Ectodermal cell (in vitro differentiated cells): ENCODE measurements around the gene SLAIN2.
"Not testable (repeated sequence)": the region's sequence is repeated elsewhere in the genome, so short reads cannot be mapped to it uniquely, and the experiment has no call there.

Source experiments
- H3K27ac ChIP-seq: 2 replicates; pipeline ENCODE4 v1.7.0; 2013; ENCODE audit warnings: mild to moderate bottlenecking, low read depth, low read length; ENCODE audit not compliant: insufficient read depth, poor library complexity, severe bottlenecking
- H3K27me3 ChIP-seq: 2 replicates; pipeline ENCODE4 v1.7.0; 2013; ENCODE audit warnings: mild to moderate bottlenecking, low read length; ENCODE audit not compliant: insufficient read depth, control insufficient read depth, poor library complexity, severe bottlenecking
- H3K36me3 ChIP-seq: one replicate; pipeline ENCODE4 v1.7.0; 2013; ENCODE audit warnings: low read length; ENCODE audit not compliant: control insufficient read depth, insufficient read depth
- H3K4me1 ChIP-seq: one replicate; pipeline ENCODE4 v1.7.0; 2013; ENCODE audit warnings: low read length; ENCODE audit not compliant: control insufficient read depth, insufficient read depth
- H3K4me3 ChIP-seq: 2 replicates; pipeline ENCODE4 v1.7.0; 2013; ENCODE audit warnings: low read depth, low read length, control low read depth; ENCODE audit not compliant: insufficient read depth
- H3K9me3 ChIP-seq: 2 replicates; pipeline ENCODE4 v1.7.0; 2013; ENCODE audit warnings: mild to moderate bottlenecking, low read length, moderate library complexity; ENCODE audit not compliant: control insufficient read depth
- WGBS, 2 experiments: methylation state at CpG; one replicate each; pipeline ENCODE4 v1.1.7; 2013; ENCODE audit warnings: missing lambda C conversion rate in 2 of 2; 5-methylcytosine and 5-hydroxymethylcytosine counted together

Gene SLAIN2

DNA sequence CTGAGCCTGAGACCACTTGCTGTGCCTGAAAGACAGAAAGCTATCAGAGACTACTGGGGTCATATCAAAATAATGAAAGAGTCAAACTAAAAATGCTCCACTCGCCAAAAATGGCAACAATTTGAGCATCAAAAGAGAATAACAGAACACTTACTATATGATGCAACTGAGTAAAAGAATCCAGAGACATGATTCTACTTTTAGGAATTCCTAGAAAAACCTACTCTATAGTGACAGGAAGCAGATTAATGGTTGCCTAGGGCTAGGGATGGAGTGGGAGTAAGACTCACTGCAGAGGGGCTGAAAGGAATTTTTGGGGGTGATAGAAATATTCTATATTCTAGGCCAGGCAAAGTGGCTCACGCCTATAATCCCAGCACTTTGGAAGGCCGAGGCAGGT is 29.4 kb upstream of the SLAIN2 start:
- Histone ChIP-seq H3K9me3 (no peaks in the 10 kb centered on the region), H3K27me3 (no peaks in the 10 kb centered on the region), H3K36me3 (no peaks in the 10 kb centered on the region), H3K4me1 (no peaks in the 10 kb centered on the region), H3K4me3 (no peak overlapping the region), H3K27ac (no peak overlapping the region)
- 83 to 89% methylated on average over 3 of the region's 3 CpGs for WGBS, 2 experiments

DNA sequence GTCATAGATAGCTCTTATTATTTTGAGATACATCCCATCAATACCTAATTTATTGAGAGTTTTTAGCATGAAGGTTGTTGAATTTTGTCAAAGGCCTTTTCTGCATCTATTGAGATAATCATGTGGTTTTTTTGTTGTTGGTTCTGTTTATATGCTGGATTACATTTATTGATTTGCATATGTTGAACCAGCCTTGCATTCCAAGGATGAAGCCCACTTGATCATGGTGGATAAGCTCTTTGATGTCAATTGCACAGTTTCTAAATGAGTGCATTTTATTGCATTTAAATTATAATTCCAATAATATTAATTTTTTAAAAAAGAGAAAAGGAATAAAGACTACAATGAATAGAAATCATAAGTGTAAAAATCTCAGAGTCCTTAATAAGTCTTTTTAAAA is 26.6 kb upstream of the SLAIN2 start:
- not testable (repeated sequence) for H3K36me3 ChIP-seq, H3K4me1 ChIP-seq, H3K27me3 ChIP-seq, H3K27ac ChIP-seq, H3K9me3 ChIP-seq, H3K4me3 ChIP-seq

DNA sequence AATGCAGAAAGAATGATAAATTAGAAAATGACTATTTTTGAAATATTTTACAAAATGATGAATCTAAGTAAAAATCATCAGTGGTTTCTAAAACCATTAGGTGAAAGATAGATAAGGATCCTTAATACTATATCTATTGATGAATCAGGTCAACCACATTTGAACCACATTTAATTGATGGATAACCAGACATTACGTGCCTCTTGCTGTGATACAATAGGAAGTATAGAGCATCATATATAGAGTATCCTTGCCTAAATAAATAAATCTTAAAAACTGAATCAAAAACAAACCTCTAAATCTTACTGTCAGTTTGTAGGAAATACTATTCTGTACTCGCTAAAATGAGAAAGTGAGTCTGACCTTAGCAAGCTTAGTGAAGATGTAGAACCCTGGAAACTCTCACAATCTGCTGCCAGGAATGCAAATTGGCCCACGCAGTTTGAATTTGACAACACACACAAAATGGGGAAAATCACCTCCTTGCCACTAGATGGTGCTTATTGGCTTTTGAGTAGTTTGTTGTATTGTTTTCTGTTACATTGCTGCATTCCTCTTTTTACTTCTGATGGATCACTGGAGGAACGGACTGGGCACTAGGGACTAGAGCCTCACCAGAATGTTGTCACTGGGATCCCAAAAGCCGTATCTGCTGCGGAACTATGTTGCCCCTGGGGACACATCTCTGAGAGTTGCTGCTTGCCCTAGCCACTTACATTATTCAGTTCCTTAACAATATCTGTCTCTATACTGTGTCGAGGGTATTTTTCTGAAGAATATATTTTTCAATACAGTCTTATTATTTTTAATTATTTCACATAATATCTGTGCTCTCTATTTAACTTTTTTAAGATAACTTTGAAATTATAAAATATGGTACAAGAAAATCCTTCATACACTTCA is 25.4 kb upstream of the SLAIN2 start:
- Histone ChIP-seq H3K27me3 (no peaks in the 10 kb centered on the region), H3K4me3 (no peak overlapping the region), H3K9me3 (no peaks in the 10 kb centered on the region), H3K4me1 (no peaks in the 10 kb centered on the region), H3K27ac (no peak overlapping the region), H3K36me3 (no peaks in the 10 kb centered on the region)
- 24 to 42% methylated on average over 4 to 7 of the region's 7 CpGs for WGBS, 2 experiments

DNA sequence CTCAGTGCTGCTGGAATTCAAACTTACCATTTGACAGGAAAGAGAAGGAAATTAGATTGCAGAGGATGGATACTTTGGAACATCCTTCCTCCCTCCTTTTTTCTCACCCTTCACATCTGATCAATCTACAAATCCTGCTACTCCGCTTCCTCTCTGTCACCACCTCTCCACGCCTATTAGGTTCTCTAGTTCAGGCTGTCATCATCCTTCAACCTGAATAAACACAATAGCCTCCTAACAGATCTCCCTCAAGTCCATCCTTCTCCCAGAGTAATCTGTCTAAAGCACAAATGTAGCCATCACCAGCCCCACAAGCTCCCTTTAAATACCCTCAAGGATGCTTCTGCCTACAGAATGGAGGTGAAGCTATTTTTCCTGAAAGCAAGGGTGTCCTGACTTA is 20.0 kb upstream of the SLAIN2 start:
- Histone ChIP-seq H3K4me1 (no peaks in the 10 kb centered on the region), H3K4me3 (no peak overlapping the region), H3K27me3 (no peaks in the 10 kb centered on the region), H3K36me3 (no peaks in the 10 kb centered on the region), H3K27ac (no peak overlapping the region), H3K9me3 (no peaks in the 10 kb centered on the region)
- WGBS, 2 experiments, result 77 to 84% methylated on average over 2 of the region's 2 CpGs

DNA sequence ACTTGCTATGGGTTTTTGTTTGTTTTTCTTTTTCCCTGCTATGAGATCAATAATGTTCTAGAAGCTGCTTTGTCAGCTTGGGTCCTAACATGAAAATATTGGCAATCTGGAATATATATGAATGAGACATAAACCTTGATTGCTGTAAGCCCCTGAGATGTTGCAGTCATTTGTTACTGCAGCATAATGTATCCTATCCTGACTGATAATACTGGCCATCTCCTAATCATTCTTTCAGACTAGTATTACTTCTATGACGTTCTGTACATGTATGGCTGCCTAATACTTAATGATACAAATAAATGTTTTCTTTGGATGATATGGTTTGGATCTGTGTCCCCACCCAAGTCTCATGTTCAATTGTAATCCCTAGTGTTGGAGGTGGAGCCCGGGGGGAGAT is 19.3 kb upstream of the SLAIN2 start:
- Histone ChIP-seq H3K4me1 (no peaks in the 10 kb centered on the region), H3K4me3 (no peak overlapping the region), H3K27ac (no peak overlapping the region), H3K36me3 (no peaks in the 10 kb centered on the region), H3K9me3 (no peaks in the 10 kb centered on the region), H3K27me3 (no peaks in the 10 kb centered on the region)
- 90 to 93% methylated on average over 1 to 2 of the region's 2 CpGs for WGBS, 2 experiments

DNA sequence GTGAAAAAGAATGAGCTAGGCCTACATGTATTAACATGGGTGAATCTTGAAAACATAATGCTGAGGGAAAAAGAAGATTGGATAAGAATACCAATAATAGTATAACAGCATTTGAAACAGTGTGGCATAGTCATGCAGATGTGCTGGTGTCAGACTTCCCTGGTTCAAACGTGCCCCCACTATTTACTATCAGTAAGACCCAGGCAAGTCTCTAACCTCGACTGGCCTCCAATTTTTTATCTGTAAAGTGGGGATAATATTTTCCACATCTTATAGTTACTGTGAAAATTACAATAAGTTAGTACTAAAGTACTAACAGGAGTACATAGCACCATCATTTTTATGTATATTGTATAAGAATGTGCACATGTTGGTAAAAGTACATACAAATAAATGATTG is 17.0 kb upstream of the SLAIN2 start:
- H3K27ac ChIP-seq, result no peak overlapping the region
- H3K4me1 ChIP-seq, result no peaks in the 10 kb centered on the region
- no peaks in the 10 kb centered on the region for H3K9me3 ChIP-seq
- H3K36me3 ChIP-seq, result no peaks in the 10 kb centered on the region
- 69% methylated on average over 1 of the region's 2 CpGs; no CpG with 5 or more reads in 1 of the 2 experiments for WGBS, 2 experiments
- H3K4me3 ChIP-seq, result no peak overlapping the region
- H3K27me3 ChIP-seq, result no peaks in the 10 kb centered on the region

DNA sequence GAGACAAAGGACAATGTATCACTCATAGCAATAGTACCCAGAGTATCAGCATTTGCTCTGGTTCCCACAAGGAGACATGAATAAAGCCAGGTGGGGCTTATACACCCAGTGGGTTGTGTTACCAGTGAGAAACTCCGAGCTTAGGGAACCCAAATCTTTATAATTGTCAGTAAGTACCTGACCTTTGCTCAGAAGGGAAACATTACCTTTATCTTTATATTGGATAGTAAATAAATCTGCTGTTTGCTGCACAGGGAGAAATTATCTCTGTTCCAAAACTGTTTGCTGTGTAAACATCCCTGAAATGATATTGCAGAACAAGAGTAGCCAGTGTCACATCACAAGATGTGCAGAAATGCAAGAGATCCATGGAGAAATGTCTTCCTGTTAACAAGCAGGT is 12.1 kb upstream of the SLAIN2 start:
- WGBS, 2 experiments, result 71 to 90% methylated on average over 1 of the region's 1 CpG
- no peak overlapping the region for H3K27ac ChIP-seq
- H3K27me3 ChIP-seq, result no peaks in the 10 kb centered on the region
- H3K4me1 ChIP-seq, result no peaks in the 10 kb centered on the region
- no peaks in the 10 kb centered on the region for H3K9me3 ChIP-seq
- H3K4me3 ChIP-seq, result no peak overlapping the region
- H3K36me3 ChIP-seq, result no peaks in the 10 kb centered on the region

DNA sequence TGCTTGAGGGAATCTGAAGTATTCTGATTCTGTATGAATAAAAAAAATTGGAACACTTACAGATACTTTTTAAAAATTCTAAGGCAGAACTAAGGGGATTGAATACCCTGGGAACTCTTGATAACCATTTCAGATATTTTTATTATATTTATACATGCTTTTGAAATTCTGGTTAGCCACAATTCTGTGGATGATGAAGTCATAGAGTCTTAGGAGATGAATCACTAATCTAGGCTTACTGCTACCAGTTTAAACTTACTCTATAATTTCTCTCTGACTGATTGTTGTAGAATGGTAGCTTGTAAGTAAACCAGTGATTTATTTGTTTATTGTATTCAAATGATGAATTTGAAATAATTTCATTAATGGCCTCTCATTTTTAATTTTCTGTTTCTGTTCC is 11.4 kb upstream of the SLAIN2 start:
- Histone ChIP-seq H3K36me3 (no peaks in the 10 kb centered on the region), H3K9me3 (no peaks in the 10 kb centered on the region), H3K27me3 (no peaks in the 10 kb centered on the region), H3K4me1 (no peaks in the 10 kb centered on the region), H3K4me3 (no peak overlapping the region), H3K27ac (no peak overlapping the region)

DNA sequence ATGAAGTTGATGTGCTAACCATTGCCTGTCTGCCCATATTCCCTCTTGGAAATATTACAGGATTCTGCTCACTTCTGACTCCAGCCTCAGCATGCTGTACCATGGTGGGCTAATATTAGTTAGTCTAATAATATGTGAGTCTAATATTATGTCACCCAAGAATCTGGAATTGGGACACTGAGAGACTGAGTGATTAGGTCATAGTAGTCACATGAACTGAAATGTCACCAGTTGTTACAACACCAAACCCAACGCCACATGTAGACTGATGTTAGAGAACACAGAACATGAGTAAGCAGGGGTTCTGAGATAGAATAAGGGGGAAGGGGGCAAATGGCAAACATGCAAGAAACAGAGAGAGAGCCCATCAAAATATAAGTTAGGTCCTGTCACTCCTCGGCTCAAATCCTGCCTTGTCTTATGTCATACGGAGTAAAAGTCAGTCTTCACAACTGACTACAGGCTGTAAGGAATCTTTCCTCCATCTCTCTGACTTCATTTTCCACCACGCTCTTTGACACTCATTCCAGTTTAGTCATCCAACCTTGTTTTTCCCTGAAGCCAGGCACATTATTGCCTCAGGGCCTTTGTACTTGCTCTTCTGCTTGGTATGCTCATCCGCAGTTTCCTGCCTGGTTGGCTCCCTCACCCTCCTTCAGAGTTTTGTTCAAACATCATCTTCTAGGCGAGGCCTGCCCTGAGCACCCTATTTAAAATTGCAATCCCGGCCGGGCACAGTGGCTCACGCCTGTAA is 9.6 kb upstream of the SLAIN2 start:
- no peak overlapping the region for H3K4me3 ChIP-seq
- WGBS, 2 experiments, result 90 to 94% methylated on average over 9 of the region's 9 CpGs
- H3K36me3 ChIP-seq, result no peaks in the 10 kb centered on the region
- no peaks in the 10 kb centered on the region for H3K9me3 ChIP-seq
- H3K27ac ChIP-seq, result no peak overlapping the region
- no peaks in the 10 kb centered on the region for H3K27me3 ChIP-seq
- H3K4me1 ChIP-seq, result no peaks in the 10 kb centered on the region

DNA sequence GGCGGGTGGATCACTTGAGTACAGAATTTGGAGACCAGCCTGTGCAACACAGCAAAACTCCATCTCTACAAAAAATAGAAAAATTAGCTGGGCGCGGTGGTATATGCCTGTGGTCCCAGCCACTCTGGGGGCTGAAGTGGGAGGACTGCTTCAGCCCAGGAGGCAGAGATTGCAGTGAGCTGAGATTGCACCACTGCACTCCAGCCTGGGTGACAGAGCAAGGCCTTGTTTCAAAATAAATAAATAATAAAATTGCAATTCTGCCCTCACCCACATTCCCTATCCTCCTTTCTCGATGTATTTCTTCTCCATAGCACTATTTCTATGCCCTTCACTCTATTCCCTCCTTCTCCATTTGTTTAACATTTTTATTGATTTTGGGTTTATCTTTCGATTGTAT is 8.7 kb upstream of the SLAIN2 start:
- Histone ChIP-seq H3K4me3 (no peak overlapping the region), H3K9me3 (no peaks in the 10 kb centered on the region), H3K27ac (no peak overlapping the region), H3K36me3 (no peaks in the 10 kb centered on the region), H3K27me3 (no peaks in the 10 kb centered on the region), H3K4me1 (no peaks in the 10 kb centered on the region)
- 92% methylated on average over 4 to 5 of the region's 5 CpGs for WGBS, 2 experiments
